Esophagus muscularis mucosa (tissue), 4 donors: ENCODE data around the gene TMIGD1. TPM values are rescaled to one million over a fixed set of nuclear protein-coding genes. Genes with fewer than 3 reads are reported as not detected.

Source experiments
- DNase-seq: peaks from one replicate; pipeline ENCODE4 v3.0.0-alpha.2; 2017; ENCODE audit errors: extremely low spot score
- H3K27ac ChIP-seq, 4 donors: fragments of 200-600 bp; sonication (generic); replicated peaks in 1 of 4; 1 replicate in 3 of 4; 2 replicates in 1 of 4; pipeline ENCODE4 v1.5.1; 2016 to 2019; ENCODE audit warnings: mild to moderate bottlenecking in 1 of 4
- H3K27me3 ChIP-seq, 4 donors: fragments of 200-600 bp; sonication (generic); one replicate each; pipeline versions ENCODE4 v1.5.1 to v1.6.0; 2016 to 2019
- H3K36me3 ChIP-seq, 4 donors: fragments of 200-600 bp; sonication (generic); one replicate each; pipeline ENCODE4 v1.5.1; 2016 to 2019
- H3K4me1 ChIP-seq, 4 donors: fragments of 200-600 bp; sonication (generic); one replicate each; pipeline ENCODE4 v1.5.1; 2016 to 2019
- H3K4me3 ChIP-seq, 4 donors: fragments of 200-600 bp; sonication (generic); 1 replicate in 2 of 4; 2 replicates in 2 of 4; pipeline ENCODE4 v1.5.1; 2016 to 2019; ENCODE audit warnings: mild to moderate bottlenecking in 4 of 4, moderate library complexity in 1 of 4
- H3K9me3 ChIP-seq, 4 donors: fragments of 200-600 bp; sonication (generic); 1 replicate in 3 of 4; 2 replicates in 1 of 4; pipeline ENCODE4 v1.5.1; 2016 to 2019
- EP300 ChIP-seq: sonication (generic); formaldehyde crosslinking; IDR thresholded peaks from one replicate; pipeline ENCODE4 v1.6.1; 2017; ENCODE audit warnings: antibody characterized with exemption
- POLR2A ChIP-seq: fragments of 450-650 bp; IDR thresholded peaks from one replicate; pipeline ENCODE4 v1.6.1; 2017; ENCODE audit warnings: antibody characterized with exemption, moderate library complexity, mild to moderate bottlenecking, low read depth
- POLR2AphosphoS5 ChIP-seq, 2 donors: sonication (generic); formaldehyde crosslinking; IDR thresholded peaks; one replicate each; pipeline ENCODE4 v1.6.1; 2017; ENCODE audit warnings: antibody characterized with exemption in 2 of 2
- WGBS: methylation state at CpG from one replicate; pipeline ENCODE4 v1.1.5; 2018; 5-methylcytosine and 5-hydroxymethylcytosine counted together
- intact Hi-C: fragments of 100-400 bp; cut with DNase I; formaldehyde crosslinking; loops from one replicate; pipeline ENCODE4 v1.15.1; 2023
- total RNA-seq, 4 donors: library from RNA; depleted of rRNA; stranded (reverse); fragments of >200 nt; gene quantifications; one replicate each; pipeline versions ENCODE4 v1.1.0 to v1.2.1, GENCODE V29; 2016
- TF ChIP-seq, protein P1 (sequence below), 3 experiments: fragments of 200-600 bp in 2 of 3; fragments of 450-650 bp in 1 of 3; sonication (generic) in 2 of 3; IDR thresholded peaks; one replicate each; pipeline ENCODE4 v1.5.1; 2017 to 2019; ENCODE audit warnings: antibody characterized with exemption in 3 of 3, mild to moderate bottlenecking in 2 of 3, moderate library complexity in 1 of 3

Gene TMIGD1
- total RNA-seq, 4 donors from 2014 or later: 0.29 TPM; not detected in 3

DNA sequence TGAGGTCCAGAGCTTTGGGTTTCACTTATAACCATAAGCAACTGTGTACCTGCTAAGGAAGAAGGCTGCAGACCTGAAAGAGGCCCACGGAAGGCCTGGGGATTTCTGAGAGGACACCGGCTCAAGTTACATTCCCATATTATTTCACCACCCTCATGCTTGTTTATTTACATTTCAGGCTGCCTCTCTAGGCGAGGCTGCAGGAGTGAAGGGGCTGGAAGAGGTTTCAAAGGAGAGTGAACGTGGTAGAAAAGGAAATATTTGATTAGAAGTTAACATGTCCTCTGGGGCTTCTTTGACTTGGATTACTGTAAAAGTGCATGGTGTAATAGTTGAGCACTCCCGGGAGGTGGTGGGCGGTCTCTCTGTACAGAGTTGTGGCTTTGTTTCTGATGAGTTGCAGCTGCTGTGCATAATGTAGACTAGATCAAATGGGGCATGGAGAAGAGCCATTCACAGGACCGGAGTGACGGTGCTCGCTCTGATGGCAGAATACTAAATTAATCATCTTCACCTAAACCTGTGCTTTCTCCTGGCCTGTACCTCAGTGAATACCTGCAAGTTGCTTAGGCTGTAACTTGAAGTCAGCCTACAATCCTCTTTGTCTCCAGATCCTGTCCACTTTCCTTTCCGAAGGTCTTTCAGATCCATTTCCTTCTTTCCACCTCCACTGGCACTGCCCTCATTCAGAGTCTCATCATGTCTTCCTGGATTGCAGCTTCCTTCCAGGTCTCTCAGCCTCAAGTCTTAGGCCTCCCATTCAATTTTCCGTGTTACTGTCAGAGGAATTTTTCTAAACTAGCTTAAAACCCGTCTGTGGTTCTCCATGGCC is 43.0 kb upstream of the TMIGD1 start:
- WGBS: 50% methylated on average over 12 of the region's 12 CpGs
- peaks cover 0 to 42% (median 39%) of the 10 kb centered on the region in 4 donors for H3K4me1 ChIP-seq
- H3K4me3 ChIP-seq: no peak overlapping the region
- H3K27ac ChIP-seq: peak overlapping the region; percentile 96 to 98 (median 97)
- intact Hi-C loops: loop anchor here (10.0 kb wide), 1 partner anchor 82 kb away; the partner anchor contains the start of gene BLMH
- TF ChIP-seq EP300: no peak
- peak in 1 of 2 donors; percentile 34 for TF ChIP-seq POLR2AphosphoS5 (IDR thresholded peaks at IDR 0.05)
- no peaks in the 10 kb centered on the region for H3K36me3 ChIP-seq
- H3K27me3 ChIP-seq: no peaks in the 10 kb centered on the region
- H3K9me3 ChIP-seq: no peaks in the 10 kb centered on the region
- DNase-seq: no peak

DNA sequence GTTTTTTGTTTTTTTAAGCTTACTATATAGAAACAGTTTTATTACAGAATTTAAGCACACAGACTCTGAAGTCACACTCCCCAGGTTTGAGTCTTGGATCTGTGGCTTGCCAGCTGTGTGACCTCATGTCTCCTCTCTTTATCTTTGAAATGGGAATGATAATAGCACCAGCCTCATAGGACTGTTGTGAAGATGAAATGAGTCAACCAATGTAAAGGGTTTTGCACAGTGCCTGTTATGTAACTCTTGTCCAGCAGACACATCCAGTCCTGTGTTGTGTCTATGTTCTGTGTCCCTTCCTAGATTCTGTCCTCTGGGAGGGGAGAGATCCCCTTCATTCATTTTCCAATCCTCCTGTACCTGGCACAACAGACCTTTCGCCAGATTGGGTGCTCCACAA is 41.8 kb upstream of the TMIGD1 start:
- Histone ChIP-seq H3K9me3 (no peaks in the 10 kb centered on the region), H3K27ac (no peak overlapping the region), H3K27me3 (no peaks in the 10 kb centered on the region), H3K4me3 (no peak overlapping the region), H3K36me3 (no peaks in the 10 kb centered on the region), H3K4me1 (peaks cover 0 to 34% (median 30%) of the 10 kb centered on the region in 4 donors)
- intact Hi-C loops: loop anchor here (10.0 kb wide), 1 partner anchor 81 kb away; the partner anchor contains the start of gene BLMH
- 83% methylated on average over 1 of the region's 1 CpG for WGBS
- no peak for DNase-seq
- TF ChIP-seq POLR2A (no peak), POLR2AphosphoS5 (IDR thresholded peaks at IDR 0.05) (no peak), EP300 (no peak)
- TF ChIP-seq, protein P1, sequence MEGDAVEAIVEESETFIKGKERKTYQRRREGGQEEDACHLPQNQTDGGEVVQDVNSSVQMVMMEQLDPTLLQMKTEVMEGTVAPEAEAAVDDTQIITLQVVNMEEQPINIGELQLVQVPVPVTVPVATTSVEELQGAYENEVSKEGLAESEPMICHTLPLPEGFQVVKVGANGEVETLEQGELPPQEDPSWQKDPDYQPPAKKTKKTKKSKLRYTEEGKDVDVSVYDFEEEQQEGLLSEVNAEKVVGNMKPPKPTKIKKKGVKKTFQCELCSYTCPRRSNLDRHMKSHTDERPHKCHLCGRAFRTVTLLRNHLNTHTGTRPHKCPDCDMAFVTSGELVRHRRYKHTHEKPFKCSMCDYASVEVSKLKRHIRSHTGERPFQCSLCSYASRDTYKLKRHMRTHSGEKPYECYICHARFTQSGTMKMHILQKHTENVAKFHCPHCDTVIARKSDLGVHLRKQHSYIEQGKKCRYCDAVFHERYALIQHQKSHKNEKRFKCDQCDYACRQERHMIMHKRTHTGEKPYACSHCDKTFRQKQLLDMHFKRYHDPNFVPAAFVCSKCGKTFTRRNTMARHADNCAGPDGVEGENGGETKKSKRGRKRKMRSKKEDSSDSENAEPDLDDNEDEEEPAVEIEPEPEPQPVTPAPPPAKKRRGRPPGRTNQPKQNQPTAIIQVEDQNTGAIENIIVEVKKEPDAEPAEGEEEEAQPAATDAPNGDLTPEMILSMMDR (IDR thresholded peaks at IDR 0.05): no peak

DNA sequence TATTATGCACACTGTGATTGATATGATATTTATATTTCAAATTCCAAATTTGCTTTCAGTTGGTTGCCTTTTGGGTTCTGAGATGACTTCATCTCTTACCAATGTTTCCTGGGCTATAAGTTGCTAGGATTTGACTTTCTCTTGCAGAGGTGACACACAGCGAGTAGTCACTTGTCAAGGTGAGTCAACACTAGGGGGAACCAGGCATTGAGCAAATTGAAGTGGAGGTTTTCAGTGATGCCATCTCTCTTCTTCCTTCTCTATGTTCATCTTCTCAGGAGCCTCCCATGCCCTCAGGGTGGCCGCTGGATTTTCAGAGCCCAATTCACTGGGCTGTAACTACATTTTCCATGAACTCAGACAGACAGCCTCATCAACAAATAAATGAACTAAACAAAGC is 38.9 kb upstream of the TMIGD1 start:
- DNase-seq: no peak
- no peak for TF ChIP-seq POLR2A
- TF ChIP-seq POLR2AphosphoS5 (IDR thresholded peaks at IDR 0.05): no peak
- no peak for TF ChIP-seq EP300
- TF ChIP-seq, protein P1 (IDR thresholded peaks at IDR 0.05): no peak
- H3K27ac ChIP-seq: no peak overlapping the region
- no peaks in the 10 kb centered on the region for H3K27me3 ChIP-seq
- intact Hi-C loops: loop anchor here (10.0 kb wide), 1 partner anchor 78 kb away; the partner anchor contains the start of gene BLMH
- no peaks in the 10 kb centered on the region for H3K36me3 ChIP-seq
- no peaks in the 10 kb centered on the region for H3K9me3 ChIP-seq
- 89% methylated on average over 2 of the region's 2 CpGs for WGBS
- no peak overlapping the region for H3K4me3 ChIP-seq
- peaks cover 5 to 44% (median 35%) of the 10 kb centered on the region in 4 donors for H3K4me1 ChIP-seq

DNA sequence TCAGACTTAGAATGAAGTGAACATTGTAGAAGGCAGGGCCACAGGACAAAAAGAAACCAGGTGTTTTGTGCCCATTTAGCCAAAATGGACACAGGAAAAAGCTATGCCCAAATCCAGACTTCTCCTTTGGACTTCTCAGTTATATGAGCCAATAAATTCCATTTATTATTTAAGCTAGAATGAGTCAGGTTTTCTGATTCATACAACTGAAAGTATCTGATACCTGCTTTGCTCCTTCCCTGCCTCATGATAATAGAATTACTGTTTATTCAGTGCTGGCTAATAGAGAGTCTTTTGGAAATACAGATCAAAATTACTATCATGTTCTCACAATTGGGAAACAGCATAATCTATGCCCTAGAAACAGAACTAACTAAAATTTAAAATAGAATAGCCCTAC is 36.1 kb upstream of the TMIGD1 start:
- intact Hi-C loops: loop anchor here (10.0 kb wide), 1 partner anchor 75 kb away; the partner anchor contains the start of gene BLMH

More for the DNA sequence above, 36.1 kb upstream of the TMIGD1 start:
- peaks cover 5 to 34% (median 22%) of the 10 kb centered on the region in 4 donors for H3K4me1 ChIP-seq
- no peak overlapping the region for H3K4me3 ChIP-seq
- no peak for DNase-seq
- TF ChIP-seq POLR2A (no peak), EP300 (no peak), POLR2AphosphoS5 (IDR thresholded peaks at IDR 0.05) (no peak)
- TF ChIP-seq, protein P1 (IDR thresholded peaks at IDR 0.05): no peak
- H3K36me3 ChIP-seq: no peaks in the 10 kb centered on the region
- H3K9me3 ChIP-seq: no peaks in the 10 kb centered on the region
- H3K27ac ChIP-seq: peak overlapping the region; percentile 65 to 68 (median 67)
- H3K27me3 ChIP-seq: no peaks in the 10 kb centered on the region
